Smooth muscle cell of trachea (primary cell): ENCODE data around the gene VN1R4. TPM values are rescaled to one million over a fixed set of nuclear protein-coding genes. Genes with fewer than 3 reads are reported as not detected.

Experiments used
- total RNA-seq: library from RNA; depleted of rRNA; stranded (reverse); fragments of >200 nt; gene quantifications from 2 replicates; pipeline ENCODE4 v1.2.1, GENCODE V29; 2014

The VN1R4 gene
- not detected in 2 replicates for total RNA-seq

GRCh38 chr19:53267623-53268022 is at the start of gene VN1R4:
Gene VN1R4 (minus strand): TSS chr19:53267723. CDS start chr19:53267665, 58 bp downstream.

DNA sequence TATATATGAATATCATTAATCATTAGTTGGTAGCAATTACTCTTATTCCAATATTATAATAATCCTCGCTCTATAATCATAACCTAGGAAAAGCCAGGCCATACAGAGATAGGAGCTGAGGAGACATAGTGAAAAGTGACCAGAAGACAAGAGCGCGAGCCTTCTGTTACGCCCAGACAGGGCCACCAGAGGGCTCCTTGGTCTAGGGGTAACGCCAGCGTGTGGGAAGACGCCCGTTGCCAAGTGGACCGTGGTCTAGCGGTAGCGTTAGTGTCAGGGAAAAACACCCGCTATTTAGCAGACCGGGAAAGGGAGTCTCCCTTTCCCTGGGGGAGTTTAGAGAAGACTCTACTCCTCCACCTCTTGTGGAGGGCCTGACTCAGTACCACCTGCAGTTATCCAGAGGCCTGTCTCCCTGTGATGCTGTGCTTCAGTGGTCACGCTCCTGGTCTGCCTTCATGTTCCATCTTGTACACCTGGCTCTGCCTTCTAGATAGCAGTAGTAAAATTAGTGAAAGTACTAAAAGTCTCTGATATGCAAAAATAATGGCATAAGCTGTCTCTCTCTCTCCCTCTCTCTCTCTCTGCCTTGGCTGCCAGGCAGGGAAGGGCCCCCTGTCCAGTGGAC is 9.7 kb downstream of the VN1R4 start, which contains the start of gene VN1R2:
TSS of gene VN1R2 (plus strand) at position 578 of the 628 bp plus-strand sequence. CDS start 84 bp downstream, outside the sequence.

DNA sequence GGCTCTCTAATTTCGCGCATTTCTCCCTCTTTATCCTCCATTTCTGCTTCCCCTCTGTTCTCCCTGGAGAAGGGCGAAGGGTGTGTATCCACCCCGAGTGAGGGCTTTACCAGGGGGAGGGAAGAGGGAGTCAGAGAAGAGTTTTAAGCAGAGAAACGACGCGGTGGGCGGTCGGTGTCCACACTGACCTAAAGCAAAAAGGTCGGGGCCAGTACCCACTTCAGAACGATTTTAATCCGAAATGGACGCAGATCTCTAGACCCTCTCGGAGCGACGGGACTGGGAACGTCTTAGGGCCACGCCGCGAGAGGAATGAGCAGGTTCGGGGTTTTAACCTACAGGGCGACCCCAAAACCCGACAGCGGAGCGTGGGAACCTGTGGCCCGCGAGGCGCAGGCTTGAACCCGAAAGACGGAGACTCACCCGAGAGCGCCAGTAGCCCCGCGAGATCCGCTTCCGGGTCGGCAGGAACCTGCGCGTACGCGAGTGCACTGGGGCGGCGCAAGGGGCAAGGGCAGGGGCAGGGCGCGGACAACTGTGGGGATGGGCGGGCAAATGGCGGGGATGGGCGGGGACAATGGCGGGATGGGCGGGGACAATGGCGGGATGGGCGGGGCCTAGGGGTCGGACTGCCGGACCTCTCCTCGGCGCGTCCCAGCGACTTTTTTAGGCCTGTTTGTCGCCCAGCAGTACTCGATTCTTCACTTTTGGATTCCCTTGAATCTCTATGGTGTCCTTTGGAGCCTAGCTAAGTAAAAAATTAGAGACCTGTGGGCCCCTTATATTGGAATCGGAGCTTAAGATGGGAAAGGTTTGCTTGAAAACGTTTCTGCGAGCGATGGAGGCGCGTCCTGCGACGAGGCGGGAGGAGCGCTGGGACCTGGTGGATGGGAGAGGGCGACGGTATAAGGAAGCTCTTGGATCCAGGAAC is 12.8 kb downstream of the VN1R4 start, which contains the start of gene ZNF677:
TSS of gene ZNF677 (minus strand) at position 463 of the 931 bp plus-strand sequence. CDS start 3,323 bp downstream, outside the sequence.

Other genes starting within 250 kb of the VN1R4 start
- not detected in 2 replicates for gene ERVV-2, start 223.0 kb downstream of the VN1R4 start, total RNA-seq
- 29.2 and 37.7 TPM in 2 replicates for gene ZNF160, start 164.3 kb downstream of the VN1R4 start, total RNA-seq
- 4.8 and 15.2 TPM in 2 replicates for gene ZNF415, start 134.8 kb downstream of the VN1R4 start, total RNA-seq
- 8.3 and 10.6 TPM in 2 replicates for gene ZNF347, start 108.7 kb downstream of the VN1R4 start, total RNA-seq
- gene ZNF665, start 74.4 kb downstream of the VN1R4 start, total RNA-seq = 4.8 and 7.4 TPM in 2 replicates
- 17.4 and 18.8 TPM in 2 replicates for gene ZNF677, start 12.8 kb downstream of the VN1R4 start, total RNA-seq
- gene VN1R2, start 9.4 kb downstream of the VN1R4 start, total RNA-seq = not detected in 2 replicates
- 7.6 and 9.5 TPM in 2 replicates for gene ZNF845, start 66.0 kb upstream of the VN1R4 start, total RNA-seq
- gene ZNF525, start 98.0 kb upstream of the VN1R4 start, total RNA-seq = 5.6 and 8.4 TPM in 2 replicates
- 10.5 and 18.7 TPM in 2 replicates for gene ZNF765, start 127.4 kb upstream of the VN1R4 start, total RNA-seq
- gene ZNF761, start 164.3 kb upstream of the VN1R4 start, total RNA-seq = 11.6 and 13.4 TPM in 2 replicates
- gene ZNF813, start 200.0 kb upstream of the VN1R4 start, total RNA-seq = 3.1 and 3.5 TPM in 2 replicates